Breast epithelium (tissue), 4 donors: Measurements from ENCODE around the gene ABHD10. TPM values are rescaled to one million over a fixed set of nuclear protein-coding genes. Genes with fewer than 3 reads are reported as not detected.

Experiments
- DNase-seq, 2 donors: peaks; one replicate each; pipeline ENCODE4 v3.0.0-alpha.2; 2019; ENCODE audit warnings: low spot score in 2 of 2
- H3K27ac ChIP-seq, 2 donors: fragments of 200-600 bp; sonication (generic) in 1 of 2; one replicate each; pipeline ENCODE4 v1.5.1; 2016 to 2019; ENCODE audit warnings: mild to moderate bottlenecking in 1 of 2
- H3K27me3 ChIP-seq, 2 donors: fragments of 200-600 bp; sonication (generic) in 1 of 2; one replicate each; pipeline versions ENCODE4 v1.5.1 to v1.6.0; 2017 to 2019; ENCODE audit warnings: control low read depth in 1 of 2, mild to moderate bottlenecking in 1 of 2
- H3K36me3 ChIP-seq: fragments of 200-600 bp; one replicate; pipeline ENCODE4 v1.5.1; 2019
- H3K4me1 ChIP-seq, 2 donors: fragments of 200-600 bp; sonication (generic); one replicate each; pipeline ENCODE4 v1.5.1; 2016 to 2019; ENCODE audit warnings: control low read depth in 1 of 2
- H3K4me3 ChIP-seq, 3 donors: fragments of 200-600 bp; sonication (generic); 1 replicate in 2 of 3; 2 replicates in 1 of 3; pipeline ENCODE4 v1.5.1; 2016 to 2019; ENCODE audit warnings: mild to moderate bottlenecking in 3 of 3, moderate library complexity in 2 of 3
- H3K9me3 ChIP-seq, 2 donors: fragments of 200-600 bp; sonication (generic) in 1 of 2; one replicate each; pipeline ENCODE4 v1.5.1; 2016 to 2019; ENCODE audit warnings: control low read depth in 1 of 2
- POLR2A ChIP-seq: fragments of 450-650 bp; IDR thresholded peaks from one replicate; pipeline ENCODE4 v1.6.1; 2016; ENCODE audit warnings: antibody characterized with exemption, mild to moderate bottlenecking, moderate library complexity
- POLR2AphosphoS5 ChIP-seq, 3 donors: sonication (generic); formaldehyde crosslinking; IDR thresholded peaks; one replicate each; pipeline ENCODE4 v1.6.1; 2017; ENCODE audit warnings: antibody characterized with exemption in 3 of 3
- intact Hi-C: fragments of 100-400 bp; cut with DNase I; formaldehyde crosslinking; loops from one replicate; pipeline ENCODE4 v1.15.1; 2023; ENCODE audit warnings: low total_unique reads
- total RNA-seq, 3 donors: library from RNA; depleted of rRNA; stranded (reverse); fragments of >200 nt; gene quantifications; one replicate each; pipeline ENCODE4 v1.1.0, GENCODE V29; 2016
- TF ChIP-seq, protein P1 (sequence below), 3 donors: fragments of 450-650 bp; IDR thresholded peaks; one replicate each; pipeline ENCODE4 v1.5.1; 2016 to 2017; ENCODE audit warnings: antibody characterized with exemption in 3 of 3, mild to moderate bottlenecking in 3 of 3, moderate library complexity in 3 of 3

The ABHD10 gene
- total RNA-seq, 3 donors from 2014 or later = 17.3 to 28.5 (median 22.6) TPM

DNA sequence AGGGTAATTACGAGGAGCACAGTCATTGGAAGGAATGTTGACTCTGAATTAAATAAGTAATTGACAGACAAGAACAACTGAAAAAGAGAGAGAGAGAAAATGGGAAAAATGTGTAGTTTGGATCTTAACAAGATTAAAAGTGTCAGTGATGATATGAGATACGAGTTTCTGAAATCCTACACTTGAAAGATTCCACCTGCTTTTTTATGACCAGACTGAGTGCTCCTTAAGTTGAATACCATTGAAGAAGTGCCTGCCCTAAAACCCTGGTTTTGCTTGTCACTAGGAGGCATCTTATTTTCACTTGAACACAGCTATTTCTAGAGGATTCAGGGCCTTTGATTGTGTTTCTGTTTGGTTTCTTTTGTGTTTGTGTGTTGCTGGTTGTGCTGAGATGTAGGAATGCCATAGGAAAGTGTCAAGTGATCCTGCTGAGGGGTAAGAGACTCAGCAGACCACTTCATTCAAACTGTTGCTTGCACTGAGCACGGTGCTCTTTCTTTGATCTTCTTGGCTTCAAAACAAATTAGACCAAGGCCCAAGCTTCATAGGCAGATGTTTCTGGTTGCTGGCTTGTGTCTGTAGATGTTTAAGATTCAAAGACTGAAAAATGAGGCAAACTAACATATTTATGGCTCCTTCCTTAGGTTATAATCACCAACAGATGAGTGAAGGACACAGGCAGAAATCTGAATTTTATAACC, 17.2 kb upstream of the ABHD10 start:
- no peak overlapping the region for H3K4me3 ChIP-seq
- H3K4me1 ChIP-seq = peaks cover 0 to 6% of the 10 kb centered on the region in 2 donors
- no peak for DNase-seq
- H3K27me3 ChIP-seq = no peaks in the 10 kb centered on the region
- H3K27ac ChIP-seq = no peak overlapping the region
- no peak for TF ChIP-seq POLR2AphosphoS5 (IDR thresholded peaks at IDR 0.05)
- TF ChIP-seq POLR2A = no peak
- TF ChIP-seq, protein P1, sequence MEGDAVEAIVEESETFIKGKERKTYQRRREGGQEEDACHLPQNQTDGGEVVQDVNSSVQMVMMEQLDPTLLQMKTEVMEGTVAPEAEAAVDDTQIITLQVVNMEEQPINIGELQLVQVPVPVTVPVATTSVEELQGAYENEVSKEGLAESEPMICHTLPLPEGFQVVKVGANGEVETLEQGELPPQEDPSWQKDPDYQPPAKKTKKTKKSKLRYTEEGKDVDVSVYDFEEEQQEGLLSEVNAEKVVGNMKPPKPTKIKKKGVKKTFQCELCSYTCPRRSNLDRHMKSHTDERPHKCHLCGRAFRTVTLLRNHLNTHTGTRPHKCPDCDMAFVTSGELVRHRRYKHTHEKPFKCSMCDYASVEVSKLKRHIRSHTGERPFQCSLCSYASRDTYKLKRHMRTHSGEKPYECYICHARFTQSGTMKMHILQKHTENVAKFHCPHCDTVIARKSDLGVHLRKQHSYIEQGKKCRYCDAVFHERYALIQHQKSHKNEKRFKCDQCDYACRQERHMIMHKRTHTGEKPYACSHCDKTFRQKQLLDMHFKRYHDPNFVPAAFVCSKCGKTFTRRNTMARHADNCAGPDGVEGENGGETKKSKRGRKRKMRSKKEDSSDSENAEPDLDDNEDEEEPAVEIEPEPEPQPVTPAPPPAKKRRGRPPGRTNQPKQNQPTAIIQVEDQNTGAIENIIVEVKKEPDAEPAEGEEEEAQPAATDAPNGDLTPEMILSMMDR (IDR thresholded peaks at IDR 0.05) = no peak
- no peaks in the 10 kb centered on the region for H3K36me3 ChIP-seq
- H3K9me3 ChIP-seq = no peaks in the 10 kb centered on the region
- intact Hi-C loops = no loop called here

DNA sequence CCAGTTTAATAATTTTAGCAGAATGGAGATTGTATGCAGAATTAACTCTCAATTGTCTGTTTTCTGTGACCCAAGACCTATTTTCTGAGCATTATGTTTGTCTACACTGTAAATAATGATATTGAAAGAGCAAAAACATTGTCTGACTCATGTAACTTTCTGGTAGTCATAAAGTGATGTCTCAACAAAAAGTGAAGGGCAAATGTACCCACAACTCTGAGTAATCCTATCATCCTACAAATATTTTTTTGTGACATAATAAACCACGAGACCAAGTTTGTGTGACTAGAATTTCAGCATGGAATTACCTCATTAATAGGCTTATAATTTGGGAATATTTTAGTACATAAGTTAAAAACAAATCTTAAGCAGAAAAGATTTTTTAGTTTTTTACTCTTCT, 15.4 kb upstream of the ABHD10 start:
- no peak for DNase-seq
- H3K27me3 ChIP-seq = no peaks in the 10 kb centered on the region
- intact Hi-C loops = no loop called here
- no peaks in the 10 kb centered on the region for H3K4me1 ChIP-seq
- no peak overlapping the region for H3K27ac ChIP-seq
- TF ChIP-seq, protein P1 (IDR thresholded peaks at IDR 0.05) = no peak
- TF ChIP-seq POLR2A = no peak
- TF ChIP-seq POLR2AphosphoS5 (IDR thresholded peaks at IDR 0.05) = no peak
- no peaks in the 10 kb centered on the region for H3K36me3 ChIP-seq
- no peaks in the 10 kb centered on the region for H3K9me3 ChIP-seq
- H3K4me3 ChIP-seq = no peak overlapping the region

DNA sequence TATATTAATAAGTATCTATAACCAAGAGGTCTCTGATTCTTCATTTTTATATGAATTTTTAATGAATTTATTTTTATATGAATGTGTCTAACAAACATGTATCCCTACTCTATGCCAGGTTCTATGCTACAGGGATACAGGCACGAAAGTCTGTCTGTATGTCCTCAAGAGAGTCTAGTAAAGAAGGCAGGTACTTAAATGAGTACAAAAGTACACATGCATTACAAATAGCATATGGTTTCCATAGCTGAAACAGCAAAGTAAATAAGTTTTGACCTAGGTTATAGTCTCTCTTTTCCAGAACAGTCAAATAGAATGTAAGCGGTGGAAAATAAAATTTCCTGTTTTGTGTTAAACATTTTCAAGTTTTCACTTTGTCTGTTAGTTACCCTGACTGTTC, 13.3 kb upstream of the ABHD10 start:
- no peaks in the 10 kb centered on the region for H3K27me3 ChIP-seq
- H3K9me3 ChIP-seq = no peaks in the 10 kb centered on the region
- TF ChIP-seq, protein P1 (IDR thresholded peaks at IDR 0.05) = no peak
- TF ChIP-seq POLR2AphosphoS5 (IDR thresholded peaks at IDR 0.05) = no peak
- no peak for TF ChIP-seq POLR2A
- H3K27ac ChIP-seq = no peak overlapping the region
- no peaks in the 10 kb centered on the region for H3K4me1 ChIP-seq
- DNase-seq = no peak
- H3K36me3 ChIP-seq = no peaks in the 10 kb centered on the region
- intact Hi-C loops = no loop called here
- H3K4me3 ChIP-seq = no peak overlapping the region

- Histone ChIP-seq H3K27ac (no peak overlapping the region), H3K4me1 (no peaks in the 10 kb centered on the region), H3K27me3 (no peaks in the 10 kb centered on the region), H3K4me3 (no peak overlapping the region), H3K36me3 (no peaks in the 10 kb centered on the region), H3K9me3 (no peaks in the 10 kb centered on the region)
- no peak for DNase-seq
- intact Hi-C loops = no loop called here
- TF ChIP-seq, protein P1 (IDR thresholded peaks at IDR 0.05) = no peak
- TF ChIP-seq POLR2AphosphoS5 (IDR thresholded peaks at IDR 0.05) = no peak
Measured at GRCh38 chr3:111967068-111967467, 11.8 kb upstream of the ABHD10 start.

DNA sequence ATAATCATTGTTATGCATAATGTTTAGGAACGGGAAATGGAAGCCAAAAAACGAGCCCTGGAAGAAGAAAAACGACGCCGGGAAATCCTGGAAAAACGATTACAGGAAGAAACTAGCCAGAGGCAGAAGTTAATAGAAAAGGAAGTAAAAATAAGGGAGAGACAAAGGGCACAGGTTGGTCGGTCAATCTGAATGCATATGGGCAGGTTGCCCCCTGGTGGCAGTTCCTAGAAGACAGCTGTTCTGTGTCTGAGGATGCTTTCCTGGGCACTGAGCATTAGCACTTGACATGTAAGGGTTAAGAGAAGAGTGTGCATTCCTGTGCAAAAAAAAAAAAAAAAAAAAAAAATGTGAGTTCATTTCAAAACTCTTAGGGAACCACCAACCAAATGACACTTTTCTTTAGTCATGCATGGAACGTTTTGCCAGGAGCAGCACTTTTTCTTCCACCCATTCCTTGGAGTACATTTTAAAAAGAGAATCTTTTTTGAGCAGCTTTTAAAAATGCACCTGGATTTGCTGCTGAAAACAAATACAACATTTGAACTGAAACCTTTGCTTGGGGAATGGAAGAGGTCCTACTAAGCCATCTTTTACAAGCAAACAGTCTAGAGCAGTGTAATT, 11.1 kb upstream of the ABHD10 start:
- TF ChIP-seq, protein P1 (IDR thresholded peaks at IDR 0.05) = peak; percentile 83 to 91 (median 89)
- TF ChIP-seq POLR2A = no peak
- TF ChIP-seq POLR2AphosphoS5 (IDR thresholded peaks at IDR 0.05) = peak in 2 of 3 donors; percentile 46 to 53
- H3K27me3 ChIP-seq = no peaks in the 10 kb centered on the region
- intact Hi-C loops = no loop called here
- no peak overlapping the region for H3K4me3 ChIP-seq
- H3K27ac ChIP-seq = no peak overlapping the region
- H3K36me3 ChIP-seq = no peaks in the 10 kb centered on the region
- peak; percentile 84 to 86 for DNase-seq
- no peaks in the 10 kb centered on the region for H3K4me1 ChIP-seq
- H3K9me3 ChIP-seq = no peaks in the 10 kb centered on the region
